Adipocyte (in vitro differentiated cells): Measurements from ENCODE around the gene SLC25A21.
"Not testable (repeated sequence)": the region's sequence is repeated elsewhere in the genome, so short reads cannot be mapped to it uniquely, and the experiment has no call there.

Experiments used
- DNase-seq: peaks from one replicate; pipeline ENCODE4 v3.0.0-alpha.2; 2015; ENCODE audit warnings: low read depth
- H3K27me3 ChIP-seq: replicated peaks from 2 replicates; pipeline ENCODE4 v1.7.0; 2013; ENCODE audit warnings: mild to moderate bottlenecking, low read length, moderate library complexity; ENCODE audit not compliant: control insufficient read depth, insufficient read depth
- H3K36me3 ChIP-seq: 2 replicates; pipeline ENCODE4 v1.7.0; 2013; ENCODE audit warnings: low read length, mild to moderate bottlenecking, moderate library complexity; ENCODE audit not compliant: control insufficient read depth, insufficient read depth, severe bottlenecking
- H3K4me1 ChIP-seq: 2 replicates; pipeline ENCODE4 v1.7.0; 2013; ENCODE audit warnings: mild to moderate bottlenecking, low read length, moderate library complexity; ENCODE audit not compliant: control insufficient read depth, insufficient read depth
- H3K4me3 ChIP-seq: 2 replicates; pipeline ENCODE4 v1.7.0; 2013; ENCODE audit warnings: mild to moderate bottlenecking, low read length, moderate library complexity
- H3K9ac ChIP-seq: 2 replicates; pipeline ENCODE4 v1.7.0; 2013; ENCODE audit warnings: mild to moderate bottlenecking, low read length, moderate library complexity
- H3K9me3 ChIP-seq: 2 replicates; pipeline ENCODE4 v1.7.0; 2013; ENCODE audit warnings: mild to moderate bottlenecking, low read length, moderate library complexity; ENCODE audit not compliant: control insufficient read depth

Gene SLC25A21

GRCh38 chr14:37198907-37199306 is 26.5 kb upstream of the SLC25A21 start:
- Histone ChIP-seq H3K27me3 (no peaks in the 10 kb centered on the region), H3K36me3 (no peaks in the 10 kb centered on the region), H3K9ac (no peak overlapping the region), H3K4me3 (peak overlapping the region; percentile 88), H3K9me3 (no peaks in the 10 kb centered on the region), H3K4me1 (peaks cover 12% of the 10 kb centered on the region)
- no peak for DNase-seq

DNA sequence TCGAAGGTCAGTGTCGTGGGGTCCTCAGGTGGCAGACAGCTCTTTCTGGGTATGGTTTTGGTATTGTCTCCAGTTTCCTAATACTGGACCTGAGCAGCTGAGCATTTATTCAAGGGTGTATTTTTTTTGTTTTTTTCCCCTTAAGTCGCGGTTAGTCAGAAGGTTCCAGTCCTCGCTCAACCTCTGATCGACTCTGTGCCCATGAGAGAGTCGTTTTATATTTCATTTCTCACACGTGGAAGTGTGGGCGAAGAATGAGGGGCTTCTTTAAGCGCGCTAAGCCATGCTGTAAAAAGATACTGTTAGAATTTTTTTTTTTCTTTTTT is 25.8 kb upstream of the SLC25A21 start:
- Histone ChIP-seq H3K36me3 (no peaks in the 10 kb centered on the region), H3K9ac (peak overlapping the region; percentile 92), H3K4me1 (peaks cover 12% of the 10 kb centered on the region), H3K27me3 (no peaks in the 10 kb centered on the region), H3K9me3 (no peaks in the 10 kb centered on the region), H3K4me3 (peak overlapping the region; percentile 88)
- no peak for DNase-seq

DNA sequence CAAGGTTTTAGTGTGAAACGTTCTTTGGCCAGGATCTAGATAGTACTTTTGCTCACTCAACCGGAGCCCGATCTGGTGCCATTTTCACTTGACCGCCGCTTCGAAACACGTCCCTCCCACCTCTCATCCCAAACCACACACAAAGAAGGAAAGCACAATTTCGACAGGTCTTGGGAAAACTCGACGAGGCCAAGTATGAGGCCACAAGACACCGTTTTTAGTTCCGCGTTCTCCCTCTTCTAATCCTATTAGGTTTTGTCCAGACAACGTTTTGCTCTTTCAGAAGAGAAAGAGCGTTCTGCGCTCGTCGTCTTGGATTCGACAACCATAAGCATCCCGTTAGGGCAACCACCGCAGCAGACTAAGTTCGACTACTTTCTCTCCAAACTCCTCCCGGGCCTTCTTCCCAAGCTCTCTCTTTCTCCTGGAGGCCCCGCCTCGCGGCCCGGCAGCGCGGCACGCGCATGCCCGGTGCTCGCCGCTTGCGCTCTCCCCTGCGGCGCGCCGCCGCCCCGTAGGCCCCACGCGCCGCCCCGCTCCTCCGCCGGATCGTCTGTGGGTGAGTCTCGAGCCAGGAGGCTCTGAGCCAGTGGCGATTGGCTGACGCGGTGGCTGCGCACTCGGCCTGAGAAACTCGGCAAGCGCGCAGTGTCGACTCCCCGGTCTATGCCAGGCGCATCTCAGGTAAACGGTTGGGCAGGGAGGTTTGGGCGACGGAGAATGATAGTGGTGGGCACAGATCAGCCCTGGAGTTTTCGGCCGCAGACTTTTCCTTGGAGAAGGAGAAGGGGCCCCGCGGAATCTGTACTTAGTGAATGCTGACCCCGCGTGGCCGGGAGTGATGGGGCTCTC is 25.2 kb upstream of the SLC25A21 start, which contains the start of gene MIPOL1:
Gene MIPOL1, plus strand, starts transcription at position 517 of the 852 bp plus-strand sequence. CDS start 49,952 bp downstream, outside the sequence.
- H3K9me3 ChIP-seq = no peaks in the 10 kb centered on the region
- DNase-seq = peak; percentile 97
- peaks cover 12% of the 10 kb centered on the region for H3K4me1 ChIP-seq
- no peaks in the 10 kb centered on the region for H3K36me3 ChIP-seq
- no peaks in the 10 kb centered on the region for H3K27me3 ChIP-seq
- peak within 1 kb of the TSS; percentile 92 for H3K9ac ChIP-seq
- H3K4me3 ChIP-seq = peak within 1 kb of the TSS; percentile 88

- peak overlapping the region; percentile 88 for H3K4me3 ChIP-seq
- DNase-seq = no peak
- H3K4me1 ChIP-seq = peaks cover 12% of the 10 kb centered on the region
- H3K27me3 ChIP-seq = no peaks in the 10 kb centered on the region
- H3K9ac ChIP-seq = peak overlapping the region; percentile 92
- H3K9me3 ChIP-seq = no peaks in the 10 kb centered on the region
- H3K36me3 ChIP-seq = no peaks in the 10 kb centered on the region
Observed at GRCh38 chr14:37196604-37197420, 24.4 kb upstream of the SLC25A21 start.

DNA sequence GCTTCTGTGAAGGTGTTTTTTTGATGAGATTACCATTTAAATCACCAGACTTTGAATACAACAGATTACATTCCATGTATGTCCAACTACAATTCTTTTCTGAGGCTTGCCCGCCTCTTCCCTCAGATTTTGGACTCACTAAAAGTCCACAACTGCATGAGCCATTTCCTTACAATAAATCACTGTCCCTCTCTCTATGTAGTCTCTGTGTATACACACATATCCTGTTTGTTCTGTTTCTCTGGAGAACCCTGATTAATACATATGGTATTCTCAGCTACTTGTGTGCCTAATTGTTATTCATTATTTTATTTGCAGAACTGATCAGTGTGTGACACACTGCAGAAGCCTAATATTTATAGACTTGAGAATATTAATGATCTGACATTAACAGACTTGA is 22.9 kb upstream of the SLC25A21 start:
- no peaks in the 10 kb centered on the region for H3K9me3 ChIP-seq
- peaks cover 12% of the 10 kb centered on the region for H3K4me1 ChIP-seq
- no peak overlapping the region for H3K9ac ChIP-seq
- no peak for DNase-seq
- no peaks in the 10 kb centered on the region for H3K27me3 ChIP-seq
- H3K4me3 ChIP-seq = no peak overlapping the region
- H3K36me3 ChIP-seq = no peaks in the 10 kb centered on the region

DNA sequence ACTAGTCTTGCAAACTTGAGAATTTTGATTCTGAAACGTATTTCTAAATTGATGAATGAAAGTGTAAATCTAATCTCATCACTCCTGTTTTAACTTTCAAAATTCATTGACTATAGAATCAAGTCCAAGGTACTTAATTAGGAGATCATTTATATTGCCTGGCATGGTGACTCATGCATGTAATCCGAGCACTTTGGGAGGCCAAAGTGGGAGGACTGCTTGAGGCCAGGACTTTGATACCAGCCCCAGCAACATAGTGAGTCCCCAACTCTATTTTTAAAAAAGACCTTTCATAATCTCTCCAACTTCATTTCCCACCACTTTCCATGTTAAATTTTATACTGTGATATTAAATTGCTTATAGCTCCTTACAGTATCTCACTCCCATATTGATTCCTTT is 22.3 kb upstream of the SLC25A21 start:
- H3K27me3 ChIP-seq = no peaks in the 10 kb centered on the region
- H3K4me3 ChIP-seq = no peak overlapping the region
- H3K9me3 ChIP-seq = no peaks in the 10 kb centered on the region
- no peak overlapping the region for H3K9ac ChIP-seq
- peaks cover 12% of the 10 kb centered on the region for H3K4me1 ChIP-seq
- DNase-seq = no peak
- no peaks in the 10 kb centered on the region for H3K36me3 ChIP-seq

GRCh38 chr14:37189733-37190132 is 17.3 kb upstream of the SLC25A21 start:
- not testable (repeated sequence) for H3K27me3 ChIP-seq, H3K4me1 ChIP-seq, H3K36me3 ChIP-seq, H3K4me3 ChIP-seq, H3K9ac ChIP-seq, DNase-seq, H3K9me3 ChIP-seq

GRCh38 chr14:37187840-37188577 is 15.6 kb upstream of the SLC25A21 start:
- not testable (repeated sequence) for H3K9me3 ChIP-seq, H3K9ac ChIP-seq, H3K36me3 ChIP-seq, H3K4me3 ChIP-seq, DNase-seq, H3K4me1 ChIP-seq, H3K27me3 ChIP-seq

GRCh38 chr14:37187294-37187693 is 14.9 kb upstream of the SLC25A21 start:
- Histone ChIP-seq H3K4me3 (no peak overlapping the region), H3K27me3 (no peaks in the 10 kb centered on the region), H3K9ac (no peak overlapping the region), H3K4me1 (no peaks in the 10 kb centered on the region), H3K36me3 (no peaks in the 10 kb centered on the region), H3K9me3 (no peaks in the 10 kb centered on the region)
- DNase-seq = no peak

- Histone ChIP-seq H3K9me3 (no peaks in the 10 kb centered on the region), H3K36me3 (no peaks in the 10 kb centered on the region), H3K4me3 (no peak overlapping the region), H3K4me1 (no peaks in the 10 kb centered on the region), H3K9ac (no peak overlapping the region), H3K27me3 (no peaks in the 10 kb centered on the region)
- DNase-seq = no peak
Observed at GRCh38 chr14:37186865-37187264, 14.5 kb upstream of the SLC25A21 start.

GRCh38 chr14:37185670-37186069 is 13.3 kb upstream of the SLC25A21 start:
- Histone ChIP-seq H3K36me3 (no peaks in the 10 kb centered on the region), H3K9ac (no peak overlapping the region), H3K4me3 (no peak overlapping the region), H3K4me1 (no peaks in the 10 kb centered on the region), H3K9me3 (no peaks in the 10 kb centered on the region), H3K27me3 (no peaks in the 10 kb centered on the region)
- no peak for DNase-seq
